Measurements from ENCODE around the gene DUSP9.
"Not testable (repeated sequence)": the region's sequence is repeated elsewhere in the genome, so short reads cannot be mapped to it uniquely, and the experiment has no call there.

The DUSP9 gene

GRCh38 chrX:153674219-153674851, 27.3 kb downstream of the DUSP9 start:
- DNase-seq = no peak

DNA sequence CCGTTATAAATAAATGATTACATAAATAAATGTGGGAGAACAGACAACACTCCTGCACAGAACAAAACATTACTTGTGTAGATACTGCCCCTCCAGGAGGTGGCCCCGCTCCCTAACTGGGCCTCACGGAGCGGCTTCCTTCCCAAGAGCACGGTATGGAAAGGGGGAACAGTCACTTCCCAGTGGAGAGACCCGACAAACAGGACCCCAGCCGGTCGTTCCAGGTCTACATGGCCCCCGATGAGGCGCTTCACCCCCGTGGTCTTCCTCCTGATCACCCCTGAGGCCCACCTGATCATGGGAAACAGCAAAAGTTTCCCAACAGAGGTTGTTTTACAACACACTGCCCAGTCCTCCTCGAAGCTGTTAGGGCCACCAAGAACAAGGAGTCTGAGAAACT, 34.2 kb downstream of the DUSP9 start:
- no peak for DNase-seq

- not testable (repeated sequence) for DNase-seq
Measured at GRCh38 chrX:153683486-153683885, 36.5 kb downstream of the DUSP9 start.

- no peak for DNase-seq
Measured at GRCh38 chrX:153684467-153685155, 37.6 kb downstream of the DUSP9 start.

GRCh38 chrX:153685156-153685536, 38.1 kb downstream of the DUSP9 start:
- peak; percentile 16 for DNase-seq

- DNase-seq = peak; percentile 19
Measured at GRCh38 chrX:153685751-153686696, 39.0 kb downstream of the DUSP9 start.

- DNase-seq = no peak
Measured at GRCh38 chrX:153686711-153687110, 39.7 kb downstream of the DUSP9 start.

DNA sequence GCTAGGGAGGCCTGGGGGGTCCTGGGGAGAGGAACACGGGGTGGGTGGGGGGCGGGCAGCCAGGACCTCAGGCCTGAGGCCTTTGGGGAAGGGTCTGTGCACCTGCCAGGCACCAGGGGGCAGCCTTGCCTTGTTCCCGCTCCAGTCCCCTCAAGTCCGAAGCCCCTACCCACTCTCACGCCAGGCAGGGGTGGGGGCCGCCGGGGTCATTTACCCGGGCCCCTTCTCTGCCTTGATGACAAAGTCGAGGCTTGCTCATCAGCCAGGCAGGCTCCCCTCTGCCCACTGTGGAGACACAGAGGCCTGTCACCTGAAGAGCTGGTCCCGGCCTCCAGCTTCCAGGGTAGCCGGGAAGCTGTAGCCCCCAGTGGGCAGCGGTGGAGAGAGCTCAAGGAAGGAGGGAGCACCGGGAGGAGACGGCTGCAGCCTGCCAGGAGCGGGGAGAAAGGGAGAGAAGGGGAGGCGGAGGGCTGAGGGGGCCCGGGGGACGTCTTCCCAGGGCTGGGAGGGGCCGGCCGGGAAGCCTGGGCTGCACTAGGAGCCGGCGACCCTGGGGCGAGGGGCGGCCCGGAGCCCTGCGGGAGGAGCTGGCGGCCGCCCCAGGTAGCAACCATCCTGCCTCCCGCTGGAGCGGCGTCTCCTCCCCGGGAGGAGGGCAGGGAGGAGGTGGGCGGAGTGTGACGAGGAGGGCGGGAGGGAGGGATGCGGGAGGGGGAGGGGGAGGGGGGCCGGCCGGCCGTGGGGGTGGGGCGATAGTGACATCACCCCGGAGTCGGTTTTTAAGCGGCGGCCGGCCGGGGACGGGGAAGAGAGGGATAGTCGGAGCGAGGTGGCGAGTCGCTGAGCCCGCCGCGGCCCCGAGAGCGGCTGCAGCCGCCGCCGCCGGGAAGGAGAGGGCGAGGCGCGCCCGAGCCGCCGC, 40.4 kb downstream of the DUSP9 start, which contains the start of gene SLC6A8:
Gene SLC6A8, plus strand, starts transcription at position 806 of the 919 bp plus-strand sequence. CDS start 649 bp downstream, outside the sequence.
- peak; percentile 86 for DNase-seq

- DNase-seq = no peak
Measured at GRCh38 chrX:153688071-153688470, 41.1 kb downstream of the DUSP9 start.

GRCh38 chrX:153688506-153688905, 41.5 kb downstream of the DUSP9 start:
- no peak for DNase-seq

DNA sequence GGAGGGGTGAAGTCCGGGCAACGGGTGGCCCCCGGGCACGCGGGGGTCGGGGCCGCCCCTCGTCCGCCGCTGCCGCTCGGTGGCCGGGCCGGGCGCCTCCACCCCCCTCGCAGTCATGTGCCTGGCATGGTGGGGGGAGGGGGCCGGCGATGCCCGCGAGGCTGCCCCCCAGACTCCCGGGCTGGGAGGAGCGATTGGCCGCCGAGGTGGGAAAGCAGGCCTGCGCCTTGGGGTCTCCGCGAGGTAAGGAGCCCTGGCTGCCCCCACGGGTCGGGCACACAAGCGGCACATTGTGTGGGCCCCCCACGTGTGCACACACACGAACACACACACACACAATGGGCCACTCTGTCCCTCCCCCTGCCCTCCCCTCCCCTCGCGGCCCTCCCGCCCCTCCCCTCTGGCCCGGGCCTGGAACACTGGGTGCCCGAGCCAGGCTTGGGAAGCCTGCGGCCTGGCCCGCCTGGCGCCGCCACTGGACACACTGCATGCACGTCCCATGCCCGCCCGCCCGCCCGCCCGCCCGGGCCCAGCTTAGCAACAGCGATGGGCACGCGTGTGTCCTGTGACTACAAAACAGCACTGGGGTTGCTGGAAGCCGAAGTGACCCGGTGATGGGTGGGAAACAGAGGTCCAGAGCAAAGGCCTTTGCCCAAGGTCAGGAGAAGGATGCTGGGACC, 42.0 kb downstream of the DUSP9 start:
- peak; percentile 54 for DNase-seq

DNA sequence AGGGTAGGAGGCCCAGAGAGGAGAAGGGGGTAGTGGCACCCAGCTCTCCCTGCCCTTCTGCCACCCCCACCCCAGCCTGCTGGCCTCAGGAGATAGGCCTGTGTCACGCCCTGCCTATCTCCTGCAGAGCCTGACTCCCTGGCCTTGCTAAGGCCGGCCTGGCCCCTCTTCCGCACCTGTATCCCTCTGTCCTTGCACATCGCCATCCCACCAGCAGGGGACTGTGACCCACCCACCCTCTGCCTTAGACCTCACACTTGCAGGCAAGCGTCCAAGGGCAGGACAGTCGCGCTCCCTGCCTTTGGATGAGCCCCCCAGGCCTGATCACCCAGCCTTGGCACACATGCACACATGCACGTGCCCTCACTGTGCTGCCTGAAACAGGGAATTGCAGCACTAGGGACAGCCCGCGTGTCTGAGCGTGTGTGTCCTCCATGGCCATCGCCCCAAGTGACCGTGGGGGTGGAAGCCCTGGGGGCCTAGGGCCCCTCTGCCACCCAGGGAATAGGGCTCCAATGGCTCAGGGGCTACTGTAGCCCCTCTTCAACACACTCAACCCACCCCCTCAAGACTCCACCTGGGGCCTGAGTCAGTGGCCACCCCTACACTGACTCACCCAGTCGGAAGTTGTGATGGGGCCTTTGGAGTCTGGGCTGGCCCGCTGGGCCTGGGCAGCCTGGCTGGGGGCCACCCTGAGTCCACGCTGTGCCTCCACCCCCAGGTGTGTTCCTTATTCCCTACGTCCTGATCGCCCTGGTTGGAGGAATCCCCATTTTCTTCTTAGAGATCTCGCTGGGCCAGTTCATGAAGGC, 42.9 kb downstream of the DUSP9 start:
- no peak for DNase-seq

GRCh38 chrX:153690466-153690865, 43.5 kb downstream of the DUSP9 start:
- DNase-seq = no peak

- not testable (repeated sequence) for DNase-seq
Measured at GRCh38 chrX:153691032-153691827, 44.2 kb downstream of the DUSP9 start.

DNA sequence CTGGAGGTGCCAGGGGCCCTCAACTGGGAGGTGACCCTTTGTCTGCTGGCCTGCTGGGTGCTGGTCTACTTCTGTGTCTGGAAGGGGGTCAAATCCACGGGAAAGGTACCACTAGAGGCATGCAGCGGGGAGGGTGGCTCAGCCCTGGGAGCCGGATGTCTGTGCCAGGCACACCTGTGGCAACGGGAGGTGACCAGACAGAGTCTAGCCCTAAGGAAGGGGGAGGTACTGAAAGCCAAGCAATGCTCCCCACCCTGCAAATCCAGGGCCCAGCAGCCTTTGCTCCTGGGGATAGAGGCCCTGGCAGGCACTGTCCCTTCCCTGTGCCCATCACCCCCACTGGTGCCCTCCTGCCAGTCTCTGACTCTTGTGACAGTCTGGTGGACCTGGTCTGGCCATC, 45.0 kb downstream of the DUSP9 start:
- no peak for DNase-seq

GRCh38 chrX:153692611-153693156, 45.7 kb downstream of the DUSP9 start:
- no peak for DNase-seq

DNA sequence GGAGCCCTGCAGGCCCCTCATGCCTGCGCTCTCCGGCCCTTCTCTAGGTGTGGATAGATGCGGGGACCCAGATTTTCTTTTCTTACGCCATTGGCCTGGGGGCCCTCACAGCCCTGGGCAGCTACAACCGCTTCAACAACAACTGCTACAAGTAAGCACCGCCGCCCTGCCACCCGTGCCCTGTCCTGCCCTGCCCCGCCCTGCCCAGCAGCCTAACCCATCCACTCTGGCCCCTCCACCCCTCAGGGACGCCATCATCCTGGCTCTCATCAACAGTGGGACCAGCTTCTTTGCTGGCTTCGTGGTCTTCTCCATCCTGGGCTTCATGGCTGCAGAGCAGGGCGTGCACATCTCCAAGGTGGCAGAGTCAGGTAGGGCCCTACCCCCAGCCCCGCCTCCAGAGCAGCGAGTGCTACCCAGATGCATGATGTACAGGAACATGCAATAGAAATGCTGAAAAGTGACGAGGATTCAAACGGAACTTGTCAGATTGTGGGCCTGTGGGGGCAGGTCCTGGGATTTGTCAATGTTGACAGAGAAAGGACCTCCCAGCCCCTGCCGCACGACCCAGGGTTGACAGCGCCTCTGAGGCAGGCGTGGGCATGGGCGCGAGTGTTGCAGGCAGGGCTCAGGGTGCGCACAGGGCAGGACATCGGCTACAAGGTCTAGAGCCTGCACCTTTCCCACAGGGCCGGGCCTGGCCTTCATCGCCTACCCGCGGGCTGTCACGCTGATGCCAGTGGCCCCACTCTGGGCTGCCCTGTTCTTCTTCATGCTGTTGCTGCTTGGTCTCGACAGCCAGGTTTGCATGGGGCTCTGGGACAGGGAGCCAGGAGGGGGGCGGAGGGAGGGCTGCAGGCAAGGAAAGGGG, 46.4 kb downstream of the DUSP9 start:
- DNase-seq = no peak

DNA sequence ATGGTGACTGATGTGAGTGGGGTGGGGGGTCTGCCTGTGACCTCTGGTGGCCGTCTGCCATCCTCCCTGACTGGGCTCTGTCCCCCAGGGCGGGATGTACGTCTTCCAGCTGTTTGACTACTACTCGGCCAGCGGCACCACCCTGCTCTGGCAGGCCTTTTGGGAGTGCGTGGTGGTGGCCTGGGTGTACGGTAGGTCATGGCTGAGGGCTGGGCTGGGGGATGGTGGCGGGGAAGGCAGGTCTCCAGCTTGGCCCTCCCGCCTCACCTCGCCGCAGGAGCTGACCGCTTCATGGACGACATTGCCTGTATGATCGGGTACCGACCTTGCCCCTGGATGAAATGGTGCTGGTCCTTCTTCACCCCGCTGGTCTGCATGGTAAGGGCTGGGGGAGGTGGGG, 47.3 kb downstream of the DUSP9 start:
- DNase-seq = not testable (repeated sequence)
